ENCODE results near the gene METTL13. TPM values are rescaled to one million over a fixed set of nuclear protein-coding genes. Genes with fewer than 3 reads are reported as not detected.
A peak's percentile ranks its signal among the peaks of the same experiment; 100 is the strongest.

METTL13 gene
- total RNA-seq (10 to 100 TPM; 33.3 to 36.7 TPM), polyA plus RNA-seq (10 to 100 TPM; 27.7 to 34.8 TPM)

- H3K36me3 ChIP-seq (ENCODE audit: insufficient read depth, low read length) = peaks cover 20% of the 10 kb centered on the region
- H3K9me3 ChIP-seq (ENCODE audit: control insufficient read depth in 1 of 2, low read length in 2 of 2) = no peaks in the 10 kb centered on the region
- Mint-ChIP-seq H3K27ac (peak within 1 kb of the TSS; percentile 86 to 99 (median 98)), H3K9me3 (peaks cover 0 to 2% (median 0%) of the 10 kb centered on the region in 8 donors), H3K4me3 (peak within 1 kb of the TSS; percentile 94 to 100 (median 96)), H3K36me3 (peaks cover 20 to 36% of the 10 kb centered on the region in 2 donors), H3K27me3 (no peaks in the 10 kb centered on the region), H3K4me1 (peaks cover 37 to 67% (median 48%) of the 10 kb centered on the region in 4 donors)
- DNase-seq = peak; percentile 98 to 100 (median 99)
- intact Hi-C loops (cut with micrococcal nuclease) = loop anchor here (1.0 to 10.0 kb wide), 9 partner anchors 13 to 1933 kb away; partner anchors contain the start of genes DNM3, KLHL20, PRRC2C and SCYL3
- POLR2A ChIA-PET (ENCODE audit: partially characterized antibody) = interaction anchor here (0.7 to 5.7 kb wide), 16 partner anchors 15 to 1986 kb away, joined by 3 to 173 read pairs (median 3); partner anchors contain the start of genes DNM3, FMO4, METTL18 and PRRC2C
- CTCF ChIA-PET (ENCODE audit: partially characterized antibody) = interaction anchor here (1.4 to 4.9 kb wide), 4 partner anchors 19 to 39 kb away, joined by 3 to 31 read pairs (median 4); partner anchors contain the start of gene VAMP4
- peak within 1 kb of the TSS; percentile 71 for H3K27ac ChIP-seq (ENCODE audit: low read depth, low read length)
- peak within 1 kb of the TSS; percentile 92 to 99 for H3K4me3 ChIP-seq (ENCODE audit: low read length in 2 of 2)
- peaks cover 53% of the 10 kb centered on the region for H3K4me1 ChIP-seq (ENCODE audit: insufficient read depth, low read length)
- no peaks in the 10 kb centered on the region for H3K27me3 ChIP-seq (ENCODE audit: insufficient read depth, low read length)
Measured at GRCh38 chr1:171781176-171781875, at the start of gene METTL13. TSS of gene METTL13 (plus strand) at chr1:171781660. CDS start at chr1:171781968, 308 bp downstream.

- no peak for DNase-seq
- Mint-ChIP-seq H3K36me3 (peaks cover 34 to 39% of the 10 kb centered on the region in 2 donors), H3K27ac (no peak overlapping the region), H3K4me3 (no peak overlapping the region), H3K27me3 (no peaks in the 10 kb centered on the region), H3K4me1 (peaks cover 31 to 59% (median 39%) of the 10 kb centered on the region in 4 donors), H3K9me3 (no peaks in the 10 kb centered on the region)
- POLR2A ChIA-PET (ENCODE audit: partially characterized antibody) = no interaction called here
- peaks cover 17% of the 10 kb centered on the region for H3K36me3 ChIP-seq (ENCODE audit: insufficient read depth, low read length)
- no peak overlapping the region for H3K27ac ChIP-seq (ENCODE audit: low read depth, low read length)
- H3K27me3 ChIP-seq (ENCODE audit: insufficient read depth, low read length) = no peaks in the 10 kb centered on the region
- H3K4me1 ChIP-seq (ENCODE audit: insufficient read depth, low read length) = peaks cover 37% of the 10 kb centered on the region
- intact Hi-C loops (cut with micrococcal nuclease) = no loop called here
- CTCF ChIA-PET (ENCODE audit: partially characterized antibody) = no interaction called here
- no peaks in the 10 kb centered on the region for H3K9me3 ChIP-seq (ENCODE audit: control insufficient read depth in 1 of 2, low read length in 2 of 2)
- H3K4me3 ChIP-seq (ENCODE audit: low read length in 2 of 2) = no peak overlapping the region
Measured at GRCh38 chr1:171736196-171736595, 45.3 kb upstream of the METTL13 start.

GRCh38 chr1:171738911-171739310 is 42.5 kb upstream of the METTL13 start:
- Mint-ChIP-seq H3K27me3 (no peaks in the 10 kb centered on the region), H3K4me3 (peak overlapping the region in 6 of 8 donors; percentile 39 to 100 (median 98))

GRCh38 chr1:171739656-171740055 is 41.8 kb upstream of the METTL13 start:
- H3K36me3 ChIP-seq (ENCODE audit: insufficient read depth, low read length) = peaks cover 17% of the 10 kb centered on the region
- CTCF ChIA-PET (ENCODE audit: partially characterized antibody) = interaction anchor here (0.8 to 1.0 kb wide), 2 partner anchors 38 to 61 kb away, joined by 3 read pairs; no protein-coding TSS in a partner anchor
- peaks cover 25 to 40% of the 10 kb centered on the region in 2 donors for H3K36me3 Mint-ChIP-seq
- peak overlapping the region; percentile 96 for H3K27ac ChIP-seq (ENCODE audit: low read depth, low read length)
- H3K27me3 ChIP-seq (ENCODE audit: insufficient read depth, low read length) = no peaks in the 10 kb centered on the region
- H3K4me3 ChIP-seq (ENCODE audit: low read length in 2 of 2) = no peak overlapping the region
- no peaks in the 10 kb centered on the region for H3K27me3 Mint-ChIP-seq
- no peaks in the 10 kb centered on the region for H3K9me3 Mint-ChIP-seq
- H3K4me1 ChIP-seq (ENCODE audit: insufficient read depth, low read length) = peaks cover 48% of the 10 kb centered on the region
- intact Hi-C loops (cut with micrococcal nuclease) = loop anchor here (5.0 kb wide), 1 partner anchor 427 kb away; the partner anchor contains the start of gene FMO4
- POLR2A ChIA-PET (ENCODE audit: partially characterized antibody) = interaction anchor here (0.7 to 6.9 kb wide), 5 partner anchors 10 to 254 kb away, joined by 3 to 173 read pairs (median 4); partner anchors contain the start of genes DNM3, METTL13 and PRRC2C
- H3K9me3 ChIP-seq (ENCODE audit: control insufficient read depth in 1 of 2, low read length in 2 of 2) = no peaks in the 10 kb centered on the region
- H3K27ac Mint-ChIP-seq = peak overlapping the region; percentile 30 to 100 (median 98)
- H3K4me1 Mint-ChIP-seq = peaks cover 35 to 71% (median 55%) of the 10 kb centered on the region in 4 donors
- DNase-seq = no peak
- peak overlapping the region; percentile 66 to 100 (median 99) for H3K4me3 Mint-ChIP-seq

More at GRCh38 chr1:171738911-171739310, 42.5 kb upstream of the METTL13 start:
- ChIA-PET CTCF (ENCODE audit: partially characterized antibody) (interaction anchor here (1.0 kb wide), 1 partner anchor 62 kb away, joined by 3 read pairs; no protein-coding TSS in a partner anchor), POLR2A (ENCODE audit: partially characterized antibody) (interaction anchor here (1.0 to 6.9 kb wide), 2 partner anchors 16 to 42 kb away, joined by 4 to 173 read pairs; partner anchors contain the start of gene METTL13)
- Histone ChIP-seq H3K4me3 (ENCODE audit: low read length in 2 of 2) (no peak overlapping the region), H3K4me1 (ENCODE audit: insufficient read depth, low read length) (peaks cover 45% of the 10 kb centered on the region), H3K36me3 (ENCODE audit: insufficient read depth, low read length) (peaks cover 17% of the 10 kb centered on the region), H3K27ac (ENCODE audit: low read depth, low read length) (peak overlapping the region; percentile 46), H3K9me3 (ENCODE audit: control insufficient read depth in 1 of 2, low read length in 2 of 2) (no peaks in the 10 kb centered on the region), H3K27me3 (ENCODE audit: insufficient read depth, low read length) (no peaks in the 10 kb centered on the region)
- intact Hi-C loops (cut with micrococcal nuclease) = no loop called here
- DNase-seq = no peak
- H3K4me1 Mint-ChIP-seq = peaks cover 37 to 68% (median 51%) of the 10 kb centered on the region in 4 donors
- H3K9me3 Mint-ChIP-seq = no peaks in the 10 kb centered on the region
- H3K27ac Mint-ChIP-seq = peak overlapping the region in 2 of 7 donors; percentile 47 to 98
- H3K36me3 Mint-ChIP-seq = peaks cover 25 to 43% of the 10 kb centered on the region in 2 donors

- ChIA-PET CTCF (ENCODE audit: partially characterized antibody) (interaction anchor here (0.6 to 4.5 kb wide), 3 partner anchors 40 to 255 kb away, joined by 4 to 31 read pairs (median 5); partner anchors contain the start of genes METTL13 and PRRC2C), POLR2A (ENCODE audit: partially characterized antibody) (interaction anchor here (1.9 to 6.9 kb wide), 6 partner anchors 34 to 255 kb away, joined by 5 to 173 read pairs (median 18); partner anchors contain the start of genes DNM3, METTL13 and PRRC2C)
- peak overlapping the region; percentile 97 to 100 (median 100) for H3K4me3 Mint-ChIP-seq
- no peaks in the 10 kb centered on the region for H3K9me3 Mint-ChIP-seq
- Histone ChIP-seq H3K4me1 (ENCODE audit: insufficient read depth, low read length) (peaks cover 46% of the 10 kb centered on the region), H3K4me3 (ENCODE audit: low read length in 2 of 2) (peak overlapping the region in 1 of 2 donors; percentile 84), H3K27ac (ENCODE audit: low read depth, low read length) (peak overlapping the region; percentile 96), H3K27me3 (ENCODE audit: insufficient read depth, low read length) (no peaks in the 10 kb centered on the region), H3K9me3 (ENCODE audit: control insufficient read depth in 1 of 2, low read length in 2 of 2) (no peaks in the 10 kb centered on the region), H3K36me3 (ENCODE audit: insufficient read depth, low read length) (peaks cover 16% of the 10 kb centered on the region)
- intact Hi-C loops (cut with micrococcal nuclease) = loop anchor here (5.0 kb wide), 1 partner anchor 428 kb away; the partner anchor contains the start of gene FMO4
- no peak for DNase-seq
- H3K27me3 Mint-ChIP-seq = no peaks in the 10 kb centered on the region
- peaks cover 20 to 36% of the 10 kb centered on the region in 2 donors for H3K36me3 Mint-ChIP-seq
- peak overlapping the region; percentile 30 to 100 (median 98) for H3K27ac Mint-ChIP-seq
- H3K4me1 Mint-ChIP-seq = peaks cover 33 to 68% (median 52%) of the 10 kb centered on the region in 4 donors
Measured at GRCh38 chr1:171740356-171740863, 41.0 kb upstream of the METTL13 start.

- Mint-ChIP-seq H3K27ac (peak overlapping the region; percentile 98 to 100 (median 99)), H3K4me3 (peak overlapping the region; percentile 97 to 100 (median 100)), H3K9me3 (no peaks in the 10 kb centered on the region), H3K36me3 (peaks cover 15 to 28% of the 10 kb centered on the region in 2 donors), H3K27me3 (no peaks in the 10 kb centered on the region), H3K4me1 (peaks cover 31 to 65% (median 51%) of the 10 kb centered on the region in 4 donors)
- Histone ChIP-seq H3K27me3 (ENCODE audit: insufficient read depth, low read length) (no peaks in the 10 kb centered on the region), H3K4me3 (ENCODE audit: low read length in 2 of 2) (peak overlapping the region; percentile 84 to 92), H3K4me1 (ENCODE audit: insufficient read depth, low read length) (peaks cover 44% of the 10 kb centered on the region), H3K27ac (ENCODE audit: low read depth, low read length) (peak overlapping the region; percentile 96), H3K9me3 (ENCODE audit: control insufficient read depth in 1 of 2, low read length in 2 of 2) (no peaks in the 10 kb centered on the region), H3K36me3 (ENCODE audit: insufficient read depth, low read length) (peaks cover 11% of the 10 kb centered on the region)
- intact Hi-C loops (cut with micrococcal nuclease) = loop anchor here (1.0 to 5.0 kb wide), 2 partner anchors 86 to 429 kb away; partner anchors contain the start of gene FMO4
- ChIA-PET POLR2A (ENCODE audit: partially characterized antibody) (interaction anchor here (0.9 to 6.9 kb wide), 17 partner anchors 10 to 1735 kb away, joined by 3 to 173 read pairs (median 6); partner anchors contain the start of genes DNM3, METTL13, PRRC2C and SUCO), CTCF (ENCODE audit: partially characterized antibody) (interaction anchor here (0.8 to 4.5 kb wide), 6 partner anchors 12 to 256 kb away, joined by 3 to 31 read pairs (median 6); partner anchors contain the start of genes METTL13 and PRRC2C)
- peak; percentile 28 to 53 (median 30) for DNase-seq
Measured at GRCh38 chr1:171740987-171741871, 40.2 kb upstream of the METTL13 start.

Measured in CD4-positive, alpha-beta memory T cell (primary cell).